Ovary (tissue), 3 donors: ENCODE results near the gene ANKRD66.

Source experiments
- CTCF ChIP-seq, 3 donors: fragments of 450-650 bp in 2 of 3; fragments of 200-600 bp in 1 of 3; IDR thresholded peaks; one replicate each; pipeline versions ENCODE4 v1.5.1 to v1.8.0; 2016 to 2022; ENCODE audit warnings: antibody characterized with exemption in 3 of 3, mild to moderate bottlenecking in 1 of 3
- EP300 ChIP-seq: sonication (generic); formaldehyde crosslinking; IDR thresholded peaks from one replicate; pipeline ENCODE4 v1.6.1; 2017; ENCODE audit warnings: antibody characterized with exemption
- POLR2A ChIP-seq: fragments of 450-650 bp; IDR thresholded peaks from one replicate; pipeline ENCODE4 v1.6.1; 2017; ENCODE audit warnings: antibody characterized with exemption, mild to moderate bottlenecking, moderate library complexity
- donor health status: DM: no; HTN: no; CAD: no.

GRCh38 chr6:46795816-46796215 lies 49.1 kb downstream of the ANKRD66 start:
- TF ChIP-seq EP300 (no peak), CTCF (IDR thresholded peaks at IDR 0.05) (no peak), POLR2A (no peak)
